Keratinocyte (primary cell): ENCODE data around the gene ZMYM2. TPM values are rescaled to one million over a fixed set of nuclear protein-coding genes. Genes with fewer than 3 reads are reported as not detected.

Source experiments
- DNase-seq: peaks from one replicate; pipeline ENCODE4 v3.0.0-alpha.2; 2011; ENCODE audit warnings: low read depth, missing footprints, low spot score
- FAIRE-seq: peaks from 2 replicates; lab custom pipeline; 2011; peaks lifted over from hg19 to GRCh38; lab: Jason Lieb, UNC
- H2AFZ ChIP-seq: 2 replicates; pipeline ENCODE4 v1.6.0; 2012; ENCODE audit warnings: low read length, control low read depth, inconsistent platforms; ENCODE audit not compliant: control insufficient read depth
- H3K27ac ChIP-seq: 2 replicates; pipeline ENCODE4 v1.5.1; 2011; ENCODE audit warnings: low read length; ENCODE audit not compliant: control insufficient read depth, insufficient read depth
- H3K27me3 ChIP-seq: 3 replicates; pipeline ENCODE4 v1.6.0; 2011; ENCODE audit warnings: low read length; ENCODE audit not compliant: control insufficient read depth, insufficient read depth; ENCODE audit errors: extremely low read depth
- H3K36me3 ChIP-seq, 2 experiments: 2 replicates in 1 of 2; 3 replicates in 1 of 2; pipeline ENCODE4 v1.5.1; 2011; ENCODE audit warnings: low read length in 2 of 2, mild to moderate bottlenecking in 1 of 2; ENCODE audit not compliant: control insufficient read depth in 2 of 2, insufficient read depth in 2 of 2; ENCODE audit errors: extremely low read depth in 1 of 2
- H3K4me1 ChIP-seq: 3 replicates; pipeline ENCODE4 v1.5.1; 2011; ENCODE audit warnings: low read length; ENCODE audit not compliant: control insufficient read depth, insufficient read depth; ENCODE audit errors: extremely low read depth
- H3K4me2 ChIP-seq: 3 replicates; pipeline ENCODE4 v1.6.0; 2011; ENCODE audit warnings: low read depth, low read length; ENCODE audit not compliant: control insufficient read depth, insufficient read depth; ENCODE audit errors: extremely low read depth
- H3K4me3 ChIP-seq, 3 experiments: fragments of 200-600 bp in 1 of 3; sonication (generic) in 1 of 3; 2 replicates in 2 of 3; 3 replicates in 1 of 3; pipeline ENCODE4 v1.5.1; 2011 to 2016; ENCODE audit warnings: low read length in 3 of 3, mild to moderate bottlenecking in 3 of 3, control low read depth in 2 of 3, inconsistent platforms in 1 of 3, low read depth in 1 of 3, mixed read lengths in 1 of 3, mixed run types in 1 of 3, moderate library complexity in 1 of 3; ENCODE audit not compliant: control insufficient read depth in 2 of 3, insufficient read depth in 2 of 3; ENCODE audit errors: extremely low read depth in 1 of 3
- H3K79me2 ChIP-seq: 2 replicates; pipeline ENCODE4 v1.6.0; 2012; ENCODE audit warnings: low read length; ENCODE audit not compliant: control insufficient read depth, insufficient read depth
- H3K9ac ChIP-seq: 3 replicates; pipeline ENCODE4 v1.6.0; 2011; ENCODE audit warnings: low read length; ENCODE audit not compliant: control insufficient read depth, insufficient read depth; ENCODE audit errors: extremely low read depth
- H3K9me1 ChIP-seq: 3 replicates; pipeline ENCODE4 v1.6.0; 2011; ENCODE audit warnings: low read length; ENCODE audit not compliant: control insufficient read depth, insufficient read depth; ENCODE audit errors: extremely low read depth
- H3K9me3 ChIP-seq: 2 replicates; pipeline ENCODE4 v1.5.1; 2012; ENCODE audit warnings: low read depth, low read length; ENCODE audit not compliant: control insufficient read depth
- H4K20me1 ChIP-seq: 3 replicates; pipeline ENCODE4 v1.6.0; 2011; ENCODE audit warnings: low read length; ENCODE audit not compliant: control insufficient read depth, insufficient read depth; ENCODE audit errors: extremely low read depth
- CTCF ChIP-seq, 3 experiments: IDR thresholded peaks in 1 of 3; conservative IDR thresholded peaks in 1 of 3; optimal IDR thresholded peaks in 1 of 3; 2 replicates in 2 of 3; 3 replicates in 1 of 3; pipeline versions ENCODE3 to v1.5.1; 2011; ENCODE audit warnings: low read length in 3 of 3, mild to moderate bottlenecking in 3 of 3, moderate library complexity in 2 of 3, control low read depth in 1 of 3, inconsistent platforms in 1 of 3; ENCODE audit not compliant: insufficient read depth in 2 of 3; ENCODE audit errors: extremely low read depth in 1 of 3
- EZH2 ChIP-seq: IDR thresholded peaks from one replicate; pipeline ENCODE4 v1.6.1; 2012; ENCODE audit warnings: inconsistent platforms, mild to moderate bottlenecking, low read length, moderate library complexity
- dilution Hi-C: fragments of 300-500 bp; cut with MboI; formaldehyde crosslinking; loops from one replicate; pipeline ENCODE4 v1.7.0; 2020; ENCODE audit warnings: low sequenced_read_pairs; ENCODE audit not compliant: extremely low pct_ligation_motif_present
- polyA plus RNA-seq, 5 experiments: library from polyadenylated mRNA; depleted of rRNA in 3 of 5; stranded (reverse) in 3 of 5; stranded (forward) in 1 of 5; unstranded in 1 of 5; fragments of >200 nt; gene quantifications; 1 replicate in 1 of 5; 2 replicates in 3 of 5; 3 replicates in 1 of 5; pipeline versions ENCODE4 v1.2.1 to v1.2.3, GENCODE V29; 2011 to 2012; ENCODE audit warnings: missing spikeins in 2 of 5, low read depth in 1 of 5, low replicate concordance in 1 of 5

ZMYM2 gene
- polyA plus RNA-seq, 1 donor (not counting 4 experiments of a cell fraction or from before 2014, with no cell fraction given): 51.3 TPM

GRCh38 chr13:19982447-19983043 is 24.0 kb downstream of the ZMYM2 start:
- H3K4me3 ChIP-seq: no peak overlapping the region
- H3K79me2 ChIP-seq: peaks cover 39% of the 10 kb centered on the region
- H3K36me3 ChIP-seq: peaks cover 0 to 4% of the 10 kb centered on the region in 2 experiments
- no peak overlapping the region for H3K9ac ChIP-seq
- H3K9me3 ChIP-seq: no peaks in the 10 kb centered on the region
- H3K4me2 ChIP-seq: no peak overlapping the region
- TF ChIP-seq EZH2: no peak
- TF ChIP-seq CTCF (optimal IDR thresholded peaks at IDR 0.05 in 1 of 3, IDR thresholded peaks at IDR 0.05 in 1 of 3, conservative IDR thresholded peaks at IDR 0.05 in 1 of 3; ENCODE audit: extremely low read depth in 1 of 3, insufficient read depth in 2 of 3, low read length in 3 of 3): no peak
- no peak overlapping the region for H2AFZ ChIP-seq
- H3K4me1 ChIP-seq: no peaks in the 10 kb centered on the region
- no peaks in the 10 kb centered on the region for H3K27me3 ChIP-seq
- no peak for FAIRE-seq
- peaks cover 11% of the 10 kb centered on the region for H4K20me1 ChIP-seq
- dilution Hi-C loops: no loop called here
- H3K9me1 ChIP-seq: no peaks in the 10 kb centered on the region
- no peak for DNase-seq
- no peak overlapping the region for H3K27ac ChIP-seq

GRCh38 chr13:19984430-19985218 is 26.1 kb downstream of the ZMYM2 start:
- Histone ChIP-seq H3K9me1 (no peaks in the 10 kb centered on the region), H3K9me3 (no peaks in the 10 kb centered on the region), H3K4me3 (no peak overlapping the region), H4K20me1 (peaks cover 11% of the 10 kb centered on the region), H3K36me3 (peaks cover 0 to 6% of the 10 kb centered on the region in 2 experiments), H3K79me2 (peaks cover 38% of the 10 kb centered on the region), H3K9ac (no peak overlapping the region), H3K4me2 (no peak overlapping the region), H3K4me1 (no peaks in the 10 kb centered on the region), H2AFZ (no peak overlapping the region), H3K27ac (no peak overlapping the region), H3K27me3 (no peaks in the 10 kb centered on the region)
- dilution Hi-C loops: no loop called here
- FAIRE-seq (no peak), DNase-seq (no peak)
- no peak for TF ChIP-seq EZH2
- TF ChIP-seq CTCF (optimal IDR thresholded peaks at IDR 0.05 in 1 of 3, IDR thresholded peaks at IDR 0.05 in 1 of 3, conservative IDR thresholded peaks at IDR 0.05 in 1 of 3; ENCODE audit: extremely low read depth in 1 of 3, insufficient read depth in 2 of 3, low read length in 3 of 3): peak in 2 of 3 experiments; percentile 56
